ENCODE results near the gene ADD1. TPM values are rescaled to one million over a fixed set of nuclear protein-coding genes. Genes with fewer than 3 reads are reported as not detected.

ADD1 gene
- total and polyA plus RNA-seq, 2 of the 13 experiments (the other 11 are each of a cell fraction or from before 2014, with no cell fraction given) = 73.9 to 122 TPM

DNA sequence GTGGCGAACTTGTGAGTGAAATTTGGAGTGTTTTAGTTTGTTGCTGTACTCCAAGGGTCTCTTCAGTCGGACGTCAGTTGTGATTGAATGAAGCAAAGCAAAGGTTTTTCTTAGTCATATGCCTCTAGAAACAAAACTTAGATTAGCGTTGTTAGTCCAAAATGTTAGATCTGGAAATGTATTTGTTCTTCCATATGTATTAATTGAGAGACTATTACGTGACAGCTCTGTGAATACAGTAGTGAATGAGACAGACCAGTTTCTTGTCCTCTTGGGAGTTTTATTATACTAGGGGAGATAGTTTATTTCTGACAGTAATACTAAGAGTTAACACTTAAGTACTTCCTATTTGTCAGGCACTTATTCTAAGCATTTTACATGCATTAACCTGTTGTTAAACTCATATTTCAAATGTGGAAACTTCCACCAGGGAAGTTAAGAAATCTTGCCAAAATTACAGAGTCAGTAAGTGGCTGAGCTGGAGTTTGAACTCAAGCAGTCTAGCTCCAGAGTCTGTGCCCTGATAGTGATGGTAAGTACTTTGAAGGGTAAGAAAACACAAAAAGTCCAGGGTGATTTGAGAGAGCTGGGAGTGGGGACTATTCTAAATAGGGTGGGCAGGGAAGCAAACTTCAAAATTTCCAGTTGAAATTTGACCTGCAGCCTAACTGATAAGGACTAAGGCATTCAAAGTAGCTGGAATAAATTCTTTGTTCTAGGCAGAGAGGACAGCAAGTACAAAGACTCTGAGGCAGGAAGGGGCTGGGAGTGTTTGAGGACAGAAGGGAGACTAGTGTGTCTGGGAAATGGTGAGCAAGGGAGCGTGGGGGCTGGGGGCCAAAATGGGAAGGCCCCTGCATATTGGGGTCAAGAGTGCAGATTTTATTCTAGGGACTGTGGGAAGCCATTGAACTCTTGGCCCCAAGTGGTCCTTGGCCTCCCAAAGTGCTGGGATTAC is 17.0 kb downstream of the ADD1 start (continued):
- TF ChIP-seq, protein P1, sequence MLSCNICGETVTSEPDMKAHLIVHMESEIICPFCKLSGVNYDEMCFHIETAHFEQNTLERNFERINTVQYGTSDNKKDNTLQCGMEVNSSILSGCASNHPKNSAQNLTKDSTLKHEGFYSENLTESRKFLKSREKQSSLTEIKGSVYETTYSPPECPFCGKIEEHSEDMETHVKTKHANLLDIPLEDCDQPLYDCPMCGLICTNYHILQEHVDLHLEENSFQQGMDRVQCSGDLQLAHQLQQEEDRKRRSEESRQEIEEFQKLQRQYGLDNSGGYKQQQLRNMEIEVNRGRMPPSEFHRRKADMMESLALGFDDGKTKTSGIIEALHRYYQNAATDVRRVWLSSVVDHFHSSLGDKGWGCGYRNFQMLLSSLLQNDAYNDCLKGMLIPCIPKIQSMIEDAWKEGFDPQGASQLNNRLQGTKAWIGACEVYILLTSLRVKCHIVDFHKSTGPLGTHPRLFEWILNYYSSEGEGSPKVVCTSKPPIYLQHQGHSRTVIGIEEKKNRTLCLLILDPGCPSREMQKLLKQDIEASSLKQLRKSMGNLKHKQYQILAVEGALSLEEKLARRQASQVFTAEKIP (CRISPR knock-in tag; IDR thresholded peaks at IDR 0.05; ENCODE audit: borderline replicate concordance) = no peak
- TF ChIP-seq IKZF4 (CRISPR knock-in tag; IDR thresholded peaks at IDR 0.05; ENCODE audit: borderline replicate concordance, low read depth, not compliant biosample characterization) = no peak
- TF ChIP-seq, protein P2, sequence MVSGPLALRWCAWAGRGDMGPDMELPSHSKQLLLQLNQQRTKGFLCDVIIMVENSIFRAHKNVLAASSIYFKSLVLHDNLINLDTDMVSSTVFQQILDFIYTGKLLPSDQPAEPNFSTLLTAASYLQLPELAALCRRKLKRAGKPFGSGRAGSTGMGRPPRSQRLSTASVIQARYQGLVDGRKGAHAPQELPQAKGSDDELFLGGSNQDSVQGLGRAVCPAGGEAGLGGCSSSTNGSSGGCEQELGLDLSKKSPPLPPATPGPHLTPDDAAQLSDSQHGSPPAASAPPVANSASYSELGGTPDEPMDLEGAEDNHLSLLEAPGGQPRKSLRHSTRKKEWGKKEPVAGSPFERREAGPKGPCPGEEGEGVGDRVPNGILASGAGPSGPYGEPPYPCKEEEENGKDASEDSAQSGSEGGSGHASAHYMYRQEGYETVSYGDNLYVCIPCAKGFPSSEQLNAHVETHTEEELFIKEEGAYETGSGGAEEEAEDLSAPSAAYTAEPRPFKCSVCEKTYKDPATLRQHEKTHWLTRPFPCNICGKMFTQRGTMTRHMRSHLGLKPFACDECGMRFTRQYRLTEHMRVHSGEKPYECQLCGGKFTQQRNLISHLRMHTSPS (CRISPR knock-in tag; IDR thresholded peaks at IDR 0.05; ENCODE audit: low read depth) = no peak
- no peak for TF ChIP-seq RBM22 (optimal IDR thresholded peaks at IDR 0.05; ENCODE audit: low read length)
- TF ChIP-seq HHEX (CRISPR knock-in tag; IDR thresholded peaks at IDR 0.05) = peak; percentile 31; the same call in 1 of the 2 replicates
- peak; percentile 57; the same call in 1 of the 2 replicates for TF ChIP-seq ZSCAN9 (CRISPR knock-in tag; IDR thresholded peaks at IDR 0.05; ENCODE audit: borderline replicate concordance)
- no peak for TF ChIP-seq ZNF562 (CRISPR knock-in tag; IDR thresholded peaks at IDR 0.05; ENCODE audit: borderline replicate concordance)
- no peak for TF ChIP-seq NR3C1 (CRISPR knock-in tag; IDR thresholded peaks at IDR 0.05)
- no peak for TF ChIP-seq HES4 (CRISPR knock-in tag; IDR thresholded peaks at IDR 0.05; ENCODE audit: borderline replicate concordance)
- no peak for TF ChIP-seq SRSF9 (IDR thresholded peaks at IDR 0.05; ENCODE audit: borderline replicate concordance, insufficient read depth, low read depth, low read length, poor library complexity, severe bottlenecking)
- TF ChIP-seq, protein P3, sequence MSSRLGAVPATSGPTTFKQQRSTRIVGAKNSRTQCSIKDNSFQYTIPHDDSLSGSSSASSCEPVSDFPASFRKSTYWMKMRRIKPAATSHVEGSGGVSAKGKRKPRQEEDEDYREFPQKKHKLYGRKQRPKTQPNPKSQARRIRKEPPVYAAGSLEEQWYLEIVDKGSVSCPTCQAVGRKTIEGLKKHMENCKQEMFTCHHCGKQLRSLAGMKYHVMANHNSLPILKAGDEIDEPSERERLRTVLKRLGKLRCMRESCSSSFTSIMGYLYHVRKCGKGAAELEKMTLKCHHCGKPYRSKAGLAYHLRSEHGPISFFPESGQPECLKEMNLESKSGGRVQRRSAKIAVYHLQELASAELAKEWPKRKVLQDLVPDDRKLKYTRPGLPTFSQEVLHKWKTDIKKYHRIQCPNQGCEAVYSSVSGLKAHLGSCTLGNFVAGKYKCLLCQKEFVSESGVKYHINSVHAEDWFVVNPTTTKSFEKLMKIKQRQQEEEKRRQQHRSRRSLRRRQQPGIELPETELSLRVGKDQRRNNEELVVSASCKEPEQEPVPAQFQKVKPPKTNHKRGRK (CRISPR knock-in tag; IDR thresholded peaks at IDR 0.05) = no peak
- TF ChIP-seq ZNF788 (CRISPR knock-in tag; IDR thresholded peaks at IDR 0.05; ENCODE audit: borderline replicate concordance) = no peak
- TF ChIP-seq SCMH1 (CRISPR knock-in tag; IDR thresholded peaks at IDR 0.05; ENCODE audit: borderline replicate concordance) = no peak
- TF ChIP-seq SRF (IDR thresholded peaks at IDR 0.05; ENCODE audit: low read depth, low read length) = no peak
- peak; percentile 79; the same call in 1 of the 2 replicates for TF ChIP-seq GFI1 (CRISPR knock-in tag; IDR thresholded peaks at IDR 0.05; ENCODE audit: borderline replicate concordance)
- TF ChIP-seq ZSCAN21 (CRISPR knock-in tag; IDR thresholded peaks at IDR 0.05; ENCODE audit: borderline replicate concordance) = no peak
- no peak for TF ChIP-seq ARNT2 (CRISPR knock-in tag; IDR thresholded peaks at IDR 0.05; ENCODE audit: low read depth)
- TF ChIP-seq ESRRA (CRISPR knock-in tag; IDR thresholded peaks at IDR 0.05; ENCODE audit: low read depth) = no peak
- TF ChIP-seq ZNF782 (CRISPR knock-in tag; IDR thresholded peaks at IDR 0.05; ENCODE audit: borderline replicate concordance) = no peak
- TF ChIP-seq, protein P4, sequence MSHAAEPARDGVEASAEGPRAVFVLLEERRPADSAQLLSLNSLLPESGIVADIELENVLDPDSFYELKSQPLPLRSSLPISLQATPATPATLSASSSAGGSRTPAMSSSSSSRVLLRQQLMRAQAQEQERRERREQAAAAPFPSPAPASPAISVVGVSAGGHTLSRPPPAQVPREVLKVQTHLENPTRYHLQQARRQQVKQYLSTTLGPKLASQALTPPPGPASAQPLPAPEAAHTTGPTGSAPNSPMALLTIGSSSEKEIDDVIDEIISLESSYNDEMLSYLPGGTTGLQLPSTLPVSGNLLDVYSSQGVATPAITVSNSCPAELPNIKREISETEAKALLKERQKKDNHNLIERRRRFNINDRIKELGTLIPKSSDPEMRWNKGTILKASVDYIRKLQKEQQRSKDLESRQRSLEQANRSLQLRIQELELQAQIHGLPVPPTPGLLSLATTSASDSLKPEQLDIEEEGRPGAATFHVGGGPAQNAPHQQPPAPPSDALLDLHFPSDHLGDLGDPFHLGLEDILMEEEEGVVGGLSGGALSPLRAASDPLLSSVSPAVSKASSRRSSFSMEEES (CRISPR knock-in tag; IDR thresholded peaks at IDR 0.05) = no peak
- TF ChIP-seq TRIM24 (CRISPR knock-in tag; IDR thresholded peaks at IDR 0.05) = no peak
- TF ChIP-seq ZFX (CRISPR knock-in tag; IDR thresholded peaks at IDR 0.05; ENCODE audit: low read depth) = 0 out of 2 replicates have a peak, but pooled peaks have one; percentile 33
